Right lobe of liver (tissue), 6 donors: ENCODE data around the gene KCNG1. TPM values are rescaled to one million over a fixed set of nuclear protein-coding genes. Genes with fewer than 3 reads are reported as not detected.
"Not testable (repeated sequence)": the region's sequence is repeated elsewhere in the genome, so short reads cannot be mapped to it uniquely, and the experiment has no call there.

Experiments used
- ATAC-seq, 4 donors: fragments of 200-7000 bp; cut with Tn5 transposase; one replicate each; pipeline ENCODE4 v1.9.1; 2020; ENCODE audit warnings: mild to moderate bottlenecking in 4 of 4, moderate library complexity in 4 of 4
- DNase-seq, 3 donors: peaks; one replicate each; pipeline ENCODE4 v3.0.0-alpha.2; 2020
- H3K27ac ChIP-seq, 3 donors: fragments of 200-600 bp; one replicate each; pipeline ENCODE4 v1.8.0; 2022
- H3K27me3 ChIP-seq, 2 donors: fragments of 200-600 bp; one replicate each; pipeline ENCODE4 v1.8.0; 2022
- H3K36me3 ChIP-seq, 4 donors: fragments of 200-600 bp; sonication (generic) in 1 of 4; one replicate each; pipeline versions ENCODE4 v1.5.1 to v1.8.0; 2017 to 2022; ENCODE audit warnings: control low read depth in 1 of 4
- H3K4me1 ChIP-seq, 4 donors: fragments of 200-600 bp; sonication (generic) in 1 of 4; one replicate each; pipeline versions ENCODE4 v1.5.1 to v1.8.0; 2017 to 2022; ENCODE audit warnings: control low read depth in 1 of 4
- H3K4me3 ChIP-seq, 3 donors: fragments of 200-600 bp; one replicate each; pipeline ENCODE4 v1.8.0; 2022
- H3K9me3 ChIP-seq, 4 donors: fragments of 200-600 bp; sonication (generic) in 1 of 4; one replicate each; pipeline versions ENCODE4 v1.5.1 to v1.8.0; 2017 to 2022; ENCODE audit warnings: control low read depth in 1 of 4
- CTCF ChIP-seq, 4 donors: fragments of 200-600 bp in 3 of 4; fragments of 450-650 bp in 1 of 4; IDR thresholded peaks; one replicate each; pipeline versions ENCODE4 v1.5.1 to v1.8.0; 2016 to 2022; ENCODE audit warnings: antibody characterized with exemption in 4 of 4, mild to moderate bottlenecking in 2 of 4
- POLR2A ChIP-seq: fragments of 450-650 bp; IDR thresholded peaks from one replicate; pipeline ENCODE4 v1.6.1; 2017; ENCODE audit warnings: antibody characterized with exemption, mild to moderate bottlenecking
- WGBS: methylation state at CpG from one replicate; pipeline ENCODE4 v1.1.6; 2018; ENCODE audit warnings: low coverage, low lambda C conversion rate; ENCODE audit not compliant: insufficient coverage; ENCODE audit errors: missing lambda C conversion rate; 5-methylcytosine and 5-hydroxymethylcytosine counted together
- intact Hi-C, 2 donors: fragments of 100-400 bp; cut with DNase I; formaldehyde crosslinking; loops; one replicate each; pipeline versions ENCODE4 v1.11.2 to v1.14.1; 2022
- total RNA-seq, 6 experiments: library from RNA; depleted of rRNA in 2 of 6; stranded (reverse); fragments of >200 nt in 2 of 6; fragmentation: NEBNext Ultra II Directional in 3 of 6; extraction: Animal tissue kit (Norgen Biotek cat#: 25700) in 3 of 6; gene quantifications; one replicate each; pipeline versions ENCODE4 v1.1.0 to v1.2.4, GENCODE V29; 2016 to 2023
- donor health status: DM: no; HTN: yes; CAD: no.
- donor health status: DM: no; HTN: no; CAD: no.
- donor health status: DM: no; HTN: no; CAD: no.
- donor health status: DM: no; HTN: yes; CAD: no.
- donor health status: DM: no; HTN: yes; CAD: no.

The KCNG1 gene
- total RNA-seq, 6 experiments from 2014 or later, result 0.18 to 0.51 (median 0.22) TPM; not detected in 1

- DNase-seq (peak in 2 of 3 donors; percentile 57 to 63), ATAC-seq (peak; percentile 59 to 75 (median 64))
- Histone ChIP-seq H3K4me3 (no peak overlapping the region), H3K9me3 (no peaks in the 10 kb centered on the region), H3K27ac (no peak overlapping the region), H3K27me3 (no peaks in the 10 kb centered on the region), H3K4me1 (peaks cover 0 to 16% (median 3%) of the 10 kb centered on the region in 4 donors), H3K36me3 (no peaks in the 10 kb centered on the region)
- TF ChIP-seq POLR2A, result no peak
- peak; percentile 69 to 86 (median 81) for TF ChIP-seq CTCF (IDR thresholded peaks at IDR 0.05)
- intact Hi-C loops, result no loop called here
- WGBS, result 29% methylated on average over 13 of the region's 26 CpGs
Measured at GRCh38 chr20:50980851-50981713, 41.8 kb downstream of the KCNG1 start.

- Histone ChIP-seq H3K9me3 (no peaks in the 10 kb centered on the region), H3K4me1 (peaks cover 0 to 15% (median 3%) of the 10 kb centered on the region in 4 donors), H3K27ac (no peak overlapping the region), H3K36me3 (no peaks in the 10 kb centered on the region), H3K27me3 (no peaks in the 10 kb centered on the region), H3K4me3 (no peak overlapping the region)
- intact Hi-C loops, result no loop called here
- 36% methylated on average over 7 of the region's 8 CpGs for WGBS
- DNase-seq, result no peak
- ATAC-seq, result peak in 1 of 4 donors; percentile 13
- no peak for TF ChIP-seq POLR2A
- no peak for TF ChIP-seq CTCF (IDR thresholded peaks at IDR 0.05)
Measured at GRCh38 chr20:50980071-50980681, 42.7 kb downstream of the KCNG1 start.

GRCh38 chr20:50978533-50978932 is 44.4 kb downstream of the KCNG1 start:
- intact Hi-C loops, H3K4me1 ChIP-seq, H3K27ac ChIP-seq, ATAC-seq, H3K36me3 ChIP-seq, DNase-seq, H3K9me3 ChIP-seq, H3K4me3 ChIP-seq, H3K27me3 ChIP-seq: not testable (repeated sequence)
- 73% methylated on average over 4 of the region's 4 CpGs for WGBS

- intact Hi-C loops, result no loop called here
- Histone ChIP-seq H3K4me1 (no peaks in the 10 kb centered on the region), H3K4me3 (no peak overlapping the region), H3K9me3 (no peaks in the 10 kb centered on the region), H3K27ac (no peak overlapping the region), H3K27me3 (no peaks in the 10 kb centered on the region), H3K36me3 (no peaks in the 10 kb centered on the region)
- 45% methylated on average over 17 of the region's 20 CpGs for WGBS
- ATAC-seq, result no peak
- DNase-seq, result no peak
- no peak for TF ChIP-seq POLR2A
- TF ChIP-seq CTCF (IDR thresholded peaks at IDR 0.05), result no peak
Measured at GRCh38 chr20:50977066-50978021, 45.6 kb downstream of the KCNG1 start.
